GM13977 (cell line): ENCODE results near the gene RBM19.

Experiments used
- DNase-seq: peaks from one replicate; pipeline ENCODE4 v3.0.0; 2012; ENCODE audit warnings: low spot score
- in situ Hi-C: fragments of 300-500 bp; cut with MboI; formaldehyde crosslinking; loops from one replicate; pipeline ENCODE4 v1.12.0; 2022; ENCODE audit warnings: low sequenced_read_pairs, low pct_unique_long_range_greater_than_20kb, mixed read lengths, inconsistent platforms; ENCODE audit not compliant: unreplicated experiment
- TF ChIP-seq, protein P1 (sequence below): IDR thresholded peaks from 2 replicates; pipeline ENCODE4 v1.5.1; 2012; ENCODE audit warnings: mild to moderate bottlenecking, control low read depth; ENCODE audit not compliant: insufficient read depth; ENCODE audit errors: extremely low read depth, missing control alignments

The RBM19 gene

DNA sequence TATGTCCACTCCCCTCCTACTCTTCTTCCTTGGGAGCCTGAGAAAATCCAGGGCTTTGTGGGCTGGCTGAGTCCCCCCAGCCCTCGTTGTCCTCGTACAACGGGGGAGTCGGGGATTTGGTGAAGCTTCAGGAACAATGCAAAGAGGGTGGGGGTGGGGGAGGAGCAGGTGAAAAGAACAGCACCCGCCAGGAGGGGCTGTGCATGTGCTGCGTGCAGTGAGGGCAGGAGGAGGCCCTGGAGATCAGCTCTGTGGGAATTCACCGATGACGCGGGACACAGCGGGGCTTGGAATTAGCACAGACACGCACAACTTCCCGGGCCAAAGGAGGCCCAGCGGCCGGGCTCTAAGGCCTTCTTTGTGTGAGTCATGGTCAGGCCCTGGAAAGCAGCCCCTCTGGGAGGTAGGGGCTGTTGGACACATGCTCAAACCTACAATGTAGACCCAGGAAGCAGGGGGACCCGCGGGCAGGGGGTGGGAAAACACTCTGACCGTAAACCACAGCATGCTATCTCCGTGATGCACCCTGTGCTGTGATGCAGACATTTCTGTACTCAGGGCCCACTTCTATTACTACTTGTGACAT, 32.8 kb downstream of the RBM19 start:
- TF ChIP-seq, protein P1, sequence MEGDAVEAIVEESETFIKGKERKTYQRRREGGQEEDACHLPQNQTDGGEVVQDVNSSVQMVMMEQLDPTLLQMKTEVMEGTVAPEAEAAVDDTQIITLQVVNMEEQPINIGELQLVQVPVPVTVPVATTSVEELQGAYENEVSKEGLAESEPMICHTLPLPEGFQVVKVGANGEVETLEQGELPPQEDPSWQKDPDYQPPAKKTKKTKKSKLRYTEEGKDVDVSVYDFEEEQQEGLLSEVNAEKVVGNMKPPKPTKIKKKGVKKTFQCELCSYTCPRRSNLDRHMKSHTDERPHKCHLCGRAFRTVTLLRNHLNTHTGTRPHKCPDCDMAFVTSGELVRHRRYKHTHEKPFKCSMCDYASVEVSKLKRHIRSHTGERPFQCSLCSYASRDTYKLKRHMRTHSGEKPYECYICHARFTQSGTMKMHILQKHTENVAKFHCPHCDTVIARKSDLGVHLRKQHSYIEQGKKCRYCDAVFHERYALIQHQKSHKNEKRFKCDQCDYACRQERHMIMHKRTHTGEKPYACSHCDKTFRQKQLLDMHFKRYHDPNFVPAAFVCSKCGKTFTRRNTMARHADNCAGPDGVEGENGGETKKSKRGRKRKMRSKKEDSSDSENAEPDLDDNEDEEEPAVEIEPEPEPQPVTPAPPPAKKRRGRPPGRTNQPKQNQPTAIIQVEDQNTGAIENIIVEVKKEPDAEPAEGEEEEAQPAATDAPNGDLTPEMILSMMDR: no peak
- in situ Hi-C loops: no loop called here
- no peak for DNase-seq

- in situ Hi-C loops: no loop called here
- no peak for DNase-seq
- TF ChIP-seq, protein P1: no peak
These were observed 33.5 kb downstream of the RBM19 start for GRCh38 chr12:113932381-113933196.

- TF ChIP-seq, protein P1: no peak
- in situ Hi-C loops: no loop called here
- DNase-seq: no peak
These were observed 34.6 kb downstream of the RBM19 start for GRCh38 chr12:113931517-113931916.

DNA sequence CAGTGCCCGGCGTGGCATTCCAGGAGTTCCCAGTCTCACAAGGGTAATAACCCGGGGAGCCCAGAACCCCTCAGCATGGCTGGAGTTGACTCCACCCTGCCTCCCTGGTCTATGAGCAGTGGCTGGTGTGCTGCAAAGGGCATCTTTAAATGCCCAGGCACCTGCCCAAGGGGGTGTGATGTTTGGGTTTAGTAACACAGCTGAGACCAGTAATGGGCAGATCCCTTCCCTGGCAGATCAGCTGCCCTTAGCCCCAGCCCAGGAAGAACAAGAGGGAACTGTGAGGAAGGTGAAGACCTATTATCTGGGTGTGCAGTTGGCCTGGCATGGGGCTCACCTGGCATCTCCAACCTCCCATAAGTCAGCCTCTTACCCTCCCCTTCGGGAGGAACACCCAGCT, 35.9 kb downstream of the RBM19 start:
- TF ChIP-seq, protein P1: no peak
- DNase-seq: no peak
- in situ Hi-C loops: no loop called here

DNA sequence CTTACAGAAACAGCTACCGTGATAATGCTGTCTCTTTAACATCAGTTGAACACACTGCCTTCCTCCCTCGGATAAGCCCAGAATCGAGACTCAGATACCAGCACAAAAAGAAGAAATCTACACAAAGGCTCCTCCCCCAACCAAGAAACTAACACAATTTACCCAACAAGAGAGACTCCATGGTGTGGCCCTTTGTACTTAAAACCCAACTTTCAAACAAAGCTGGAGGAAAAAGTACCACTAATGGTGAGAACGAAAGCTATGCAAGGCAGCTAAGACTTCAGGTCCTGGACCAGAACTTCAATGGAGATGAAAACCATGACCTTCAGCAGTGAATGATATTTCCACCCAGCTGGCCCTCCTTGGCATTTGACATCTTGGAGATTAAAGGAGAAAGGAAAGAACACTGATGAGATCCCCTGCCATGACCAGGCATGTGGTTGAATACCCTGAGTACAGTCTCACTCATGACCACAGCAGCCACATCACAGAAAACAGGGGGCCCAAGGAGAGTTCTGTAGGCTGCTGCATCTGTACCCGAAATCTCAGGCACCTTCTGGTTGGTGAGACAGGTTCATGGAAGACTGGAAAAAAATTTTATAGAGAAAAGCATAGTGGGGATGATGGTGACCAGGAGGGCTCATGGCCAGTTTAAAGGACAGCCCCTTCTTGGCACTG, 36.7 kb downstream of the RBM19 start:
- no peak for DNase-seq
- TF ChIP-seq, protein P1: no peak
- in situ Hi-C loops: no loop called here

- in situ Hi-C loops: no loop called here
These were observed 39.3 kb downstream of the RBM19 start for GRCh38 chr12:113926788-113927187.

More at GRCh38 chr12:113926788-113927187, 39.3 kb downstream of the RBM19 start:
- peak; percentile 51 for DNase-seq
- TF ChIP-seq, protein P1: no peak
